ENCODE data around the gene GJB2. TPM values are rescaled to one million over a fixed set of nuclear protein-coding genes. Genes with fewer than 3 reads are reported as not detected.

Gene GJB2
- total and polyA plus RNA-seq, 2 of the 8 experiments (the other 6 are each of a cell fraction or from before 2014, with no cell fraction given): 0.20 to 0.21 TPM

DNA sequence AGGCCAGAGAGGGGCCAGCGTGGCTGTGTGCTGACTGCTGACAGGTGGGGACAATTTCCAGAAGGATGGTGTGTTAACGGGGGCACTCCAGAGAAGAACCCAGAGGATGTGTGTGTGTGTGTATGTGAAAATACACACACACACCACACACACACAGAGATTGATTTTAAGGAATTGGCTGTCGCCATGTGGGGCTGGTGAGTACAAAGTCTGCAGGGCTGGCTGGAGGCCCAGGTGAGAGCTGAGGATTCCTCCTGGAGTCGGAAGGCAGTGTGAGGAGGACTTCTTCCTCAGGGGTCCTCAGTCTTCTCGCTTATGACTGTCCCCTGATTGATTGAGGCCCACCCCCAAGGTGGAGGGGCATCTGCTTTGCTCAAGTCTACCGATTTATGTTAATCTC is 47.0 kb upstream of the GJB2 start:
- H2BK120ac ChIP-seq (replicated peaks; ENCODE audit: low read depth, low read length): no peak overlapping the region
- H3K56ac ChIP-seq (replicated peaks; ENCODE audit: insufficient read length, low read depth, low read length): no peak overlapping the region
- POLR2A ChIA-PET (ENCODE audit: partially characterized antibody): no interaction called here
- H4K91ac ChIP-seq (replicated peaks; ENCODE audit: insufficient read length, low read length): no peak overlapping the region
- no peaks in the 10 kb centered on the region for H3K79me2 ChIP-seq (ENCODE audit: control insufficient read depth in 1 of 2, insufficient read depth in 2 of 2, low read length in 2 of 2)
- H3K23me2 ChIP-seq (ENCODE audit: low read depth, low read length): no peaks in the 10 kb centered on the region
- H3K9ac ChIP-seq (replicated peaks in 1 of 4; ENCODE audit: extremely low read depth in 1 of 4, low read depth in 3 of 4, low read length in 3 of 4): no peak overlapping the region
- H3K4ac ChIP-seq (replicated peaks; ENCODE audit: insufficient read length, low read depth, low read length): no peak overlapping the region
- no peak overlapping the region for H2AK5ac ChIP-seq (ENCODE audit: low read depth, low read length)
- H3K14ac ChIP-seq (ENCODE audit: insufficient read length): no peak overlapping the region
- H2BK5ac ChIP-seq (ENCODE audit: low read depth, low read length): no peak overlapping the region
- H3K4me1 ChIP-seq (replicated peaks in 1 of 4; ENCODE audit: control insufficient read depth in 3 of 4, insufficient read depth in 4 of 4, low read length in 3 of 4): peaks cover 0 to 3% (median 0%) of the 10 kb centered on the region in 4 experiments; a peak in 1 of 7 replicates
- FAIRE-seq (no peak), DNase-seq (ENCODE audit: low read depth in 1 of 2, low spot score in 2 of 2) (no peak)
- H2AFZ ChIP-seq (ENCODE audit: low read length): no peak overlapping the region
- no peak overlapping the region for H3K4me2 ChIP-seq (ENCODE audit: insufficient read depth in 1 of 2, low read depth in 2 of 2, low read length in 2 of 2)
- H4K20me1 ChIP-seq (replicated peaks in 1 of 2; ENCODE audit: control insufficient read depth in 1 of 2, insufficient read depth in 2 of 2, low read length in 2 of 2): no peaks in the 10 kb centered on the region
- H2BK12ac ChIP-seq (ENCODE audit: low read depth, low read length): no peak overlapping the region
- no peaks in the 10 kb centered on the region for H3K79me1 ChIP-seq (ENCODE audit: low read depth, low read length)
- CTCF ChIA-PET (ENCODE audit: partially characterized antibody): interaction anchor here (1.2 to 1.5 kb wide), 2 partner anchors 42 to 45 kb away, joined by 3 read pairs; no protein-coding TSS in a partner anchor
- TF ChIP-seq JUND (IDR thresholded peaks at IDR 0.05; ENCODE audit: low read length): no peak
- TF ChIP-seq TEAD4 (IDR thresholded peaks at IDR 0.05; ENCODE audit: low read depth, low read length): no peak
- no peak for TF ChIP-seq SRF (IDR thresholded peaks at IDR 0.05; ENCODE audit: low read depth, low read length)
- TF ChIP-seq JUN (IDR thresholded peaks at IDR 0.05; ENCODE audit: low read depth, low read length): no peak
- no peak for TF ChIP-seq CHD1 (IDR thresholded peaks at IDR 0.05; ENCODE audit: low read depth, low read length)
- no peak for TF ChIP-seq EP300 (IDR thresholded peaks at IDR 0.05; ENCODE audit: borderline replicate concordance in 1 of 2, low read depth in 2 of 2, low read length in 2 of 2)
- no peak for TF ChIP-seq HDAC2 (IDR thresholded peaks at IDR 0.05; ENCODE audit: borderline replicate concordance in 1 of 2, low read depth in 2 of 2, low read length in 2 of 2)
- no peak for TF ChIP-seq MAFK (IDR thresholded peaks at IDR 0.05; ENCODE audit: low read depth, low read length)
- TF ChIP-seq TAF7 (optimal IDR thresholded peaks at IDR 0.05; ENCODE audit: borderline replicate concordance, low read depth, low read length): no peak
- no peak overlapping the region for H4K5ac ChIP-seq (ENCODE audit: insufficient read length, low read depth, low read length)
- H3K4me3 ChIP-seq (ENCODE audit: extremely low read depth in 1 of 4, insufficient read depth in 2 of 4, low read depth in 3 of 4, low read length in 4 of 4): no peak overlapping the region
- H3K18ac ChIP-seq (ENCODE audit: extremely low read depth, low read length): no peak overlapping the region
- WGBS, 2 experiments (ENCODE audit: extremely low coverage in 1 of 2, insufficient coverage in 1 of 2, insufficient read length in 1 of 2, insufficient replicate concordance in 2 of 2, low coverage in 1 of 2, low lambda C conversion rate in 2 of 2, missing lambda C conversion rate in 1 of 2): 84% methylated on average over 6 of the region's 6 CpGs; no CpG with 5 or more reads in 1 of the 2 experiments
- no peak overlapping the region for H3K23ac ChIP-seq (ENCODE audit: insufficient read length)
- H3K36me3 ChIP-seq (ENCODE audit: control insufficient read depth in 2 of 4, insufficient read depth in 4 of 4, low read length in 3 of 4): no peaks in the 10 kb centered on the region
- no peak overlapping the region for H2BK15ac ChIP-seq (ENCODE audit: low read length)
- no peak overlapping the region for H2BK20ac ChIP-seq (ENCODE audit: low read length)
- no peak overlapping the region for H4K8ac ChIP-seq (ENCODE audit: extremely low read depth, insufficient read depth, low read length)
- H3K9me3 ChIP-seq (ENCODE audit: insufficient read depth in 2 of 2, low read depth in 1 of 2, low read length in 1 of 2): no peaks in the 10 kb centered on the region
- no peak overlapping the region for H3K27ac ChIP-seq (ENCODE audit: low read depth, low read length)
- H3K27me3 ChIP-seq (replicated peaks in 1 of 4; ENCODE audit: control insufficient read depth in 3 of 4, extremely low read depth in 1 of 4, insufficient read depth in 3 of 4, low read length in 3 of 4): no peaks in the 10 kb centered on the region; a peak in 2 of 7 replicates
